GM19397 (cell line): ENCODE measurements around the gene CSTF3.
A peak's percentile ranks its signal among the peaks of the same experiment; 100 is the strongest.
"Not testable (repeated sequence)": the region's sequence is repeated elsewhere in the genome, so short reads cannot be mapped to it uniquely, and the experiment has no call there.

Experiments
- ATAC-seq: cut with Tn5 transposase; IDR thresholded peaks from one replicate; pipeline ENCODE4 v1.9.1; 2021; ENCODE audit warnings: mild to moderate bottlenecking, moderate library complexity; ENCODE audit not compliant: unreplicated experiment

CSTF3 gene

DNA sequence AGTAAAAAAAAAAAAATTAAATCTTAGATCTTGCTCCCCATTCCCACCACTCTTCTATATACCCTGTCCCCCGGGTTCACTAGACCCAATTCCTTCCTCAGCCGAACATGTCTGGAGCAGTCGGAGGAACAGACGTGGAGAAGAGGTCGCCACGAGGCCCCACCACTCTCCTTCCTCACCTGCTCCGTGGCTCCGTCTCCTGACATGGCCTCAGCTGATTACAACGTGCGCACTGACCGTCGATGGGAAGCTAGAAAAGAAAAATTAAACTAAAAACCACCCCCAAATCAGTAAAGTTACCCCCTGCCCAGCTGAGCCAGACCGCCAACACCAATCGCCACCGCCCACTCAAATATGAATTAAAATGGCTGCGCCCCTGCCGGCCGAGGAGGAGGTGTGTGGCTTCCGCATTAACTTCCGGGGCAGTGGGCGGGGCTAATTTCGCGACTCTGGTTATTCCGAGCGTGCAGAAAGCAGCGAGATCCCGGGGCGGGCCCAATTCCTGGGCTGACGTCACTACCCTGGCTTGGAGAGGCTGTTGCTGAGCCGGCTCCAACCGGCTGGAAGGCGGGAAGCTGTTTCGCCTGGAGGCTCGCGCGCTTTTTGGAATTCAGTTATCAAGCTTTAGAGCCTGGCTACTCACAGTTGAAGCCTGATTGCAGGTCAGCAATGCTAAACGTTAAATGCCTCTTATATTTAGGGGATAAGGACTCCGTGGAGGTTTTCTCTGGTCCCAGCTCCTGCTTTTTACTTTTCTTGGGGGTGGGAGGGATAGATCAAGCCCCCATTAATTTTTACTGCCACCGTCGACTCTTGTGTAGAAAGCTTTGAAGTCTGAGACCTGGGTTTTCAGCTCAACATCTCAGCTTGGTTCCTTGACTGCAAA, at the start of gene CSTF3:
Gene CSTF3 (minus strand): TSS at position 361 of the 886 bp plus-strand sequence. CDS start 155 bp downstream, at position 206.
- ATAC-seq = peak; percentile 92

DNA sequence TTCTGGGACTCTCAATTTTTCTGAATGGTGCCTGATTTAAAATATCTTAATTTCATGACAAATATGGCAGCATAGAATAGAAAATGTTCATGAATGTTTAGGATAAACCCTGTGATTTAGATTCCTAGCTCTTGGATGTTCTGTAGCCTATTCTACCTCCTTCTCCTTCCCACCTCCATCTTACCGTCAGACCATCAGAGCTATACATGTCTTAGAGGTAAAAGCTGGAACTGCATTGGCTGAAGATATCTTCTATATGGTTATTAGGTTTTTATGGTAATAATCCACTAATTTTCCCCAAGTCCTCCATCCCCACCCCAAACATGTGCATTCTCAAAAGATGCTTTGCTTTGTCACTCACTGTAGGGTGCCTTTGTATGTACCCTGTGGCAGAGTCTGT, 46.9 kb upstream of the CSTF3 start:
- no peak for ATAC-seq

DNA sequence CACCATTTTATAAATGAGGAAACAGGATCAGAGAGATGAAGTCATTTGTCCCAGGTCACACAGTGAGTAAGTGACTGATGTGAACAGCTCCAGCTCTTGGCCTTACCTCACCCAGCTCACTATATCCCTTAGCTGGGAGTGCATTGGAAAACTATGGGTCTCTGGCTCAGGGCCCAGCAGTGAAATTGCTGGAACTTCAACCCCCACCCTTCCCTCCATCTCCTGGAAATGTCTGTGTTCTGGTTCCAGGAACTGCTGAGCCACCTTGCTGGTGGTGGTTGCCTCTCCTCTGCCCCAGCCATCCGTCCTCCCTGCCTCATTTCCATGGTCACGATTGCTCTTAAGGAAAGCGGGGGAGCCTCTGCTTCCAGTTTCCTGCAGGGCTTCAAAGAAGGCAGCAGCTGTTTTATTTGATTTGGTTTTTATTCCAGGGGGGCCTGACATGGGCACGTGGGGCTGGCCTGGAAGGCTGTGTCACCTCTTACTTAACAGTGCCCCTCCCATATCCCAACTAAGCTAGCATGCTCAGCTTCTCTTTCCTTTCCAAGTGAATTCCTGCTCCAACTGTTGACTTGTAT, 46.2 kb upstream of the CSTF3 start:
- no peak for ATAC-seq

GRCh38 chr11:33197915-33198727, 36.8 kb upstream of the CSTF3 start:
- ATAC-seq = no peak

GRCh38 chr11:33195462-33196173, 34.3 kb upstream of the CSTF3 start:
- ATAC-seq = no peak

- ATAC-seq = no peak
Measured at GRCh38 chr11:33194455-33194854, 33.2 kb upstream of the CSTF3 start.

GRCh38 chr11:33191467-33191866, 30.2 kb upstream of the CSTF3 start:
- ATAC-seq = no peak

- ATAC-seq = no peak
Measured at GRCh38 chr11:33187998-33188722, 26.9 kb upstream of the CSTF3 start.

DNA sequence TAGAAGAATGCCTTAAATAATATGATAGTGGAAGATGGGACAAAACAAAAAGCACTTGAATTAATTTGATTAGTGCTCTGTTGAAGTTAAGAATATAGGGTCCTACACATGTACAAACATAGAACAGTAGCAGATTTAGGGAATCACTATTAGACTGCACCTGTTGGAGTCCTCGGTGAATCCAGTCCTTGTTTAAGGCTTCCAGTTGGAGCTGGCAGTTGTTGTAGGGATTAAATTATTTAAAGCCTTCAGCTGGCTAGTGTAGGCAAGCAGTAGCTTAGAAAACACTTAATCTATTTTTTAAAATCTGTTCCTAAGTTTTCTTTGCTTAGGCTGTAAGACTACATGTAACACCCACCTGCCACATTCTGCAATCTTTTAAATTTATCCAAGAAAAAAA, 24.5 kb upstream of the CSTF3 start:
- no peak for ATAC-seq

GRCh38 chr11:33182246-33182878, 21.1 kb upstream of the CSTF3 start:
- no peak for ATAC-seq

DNA sequence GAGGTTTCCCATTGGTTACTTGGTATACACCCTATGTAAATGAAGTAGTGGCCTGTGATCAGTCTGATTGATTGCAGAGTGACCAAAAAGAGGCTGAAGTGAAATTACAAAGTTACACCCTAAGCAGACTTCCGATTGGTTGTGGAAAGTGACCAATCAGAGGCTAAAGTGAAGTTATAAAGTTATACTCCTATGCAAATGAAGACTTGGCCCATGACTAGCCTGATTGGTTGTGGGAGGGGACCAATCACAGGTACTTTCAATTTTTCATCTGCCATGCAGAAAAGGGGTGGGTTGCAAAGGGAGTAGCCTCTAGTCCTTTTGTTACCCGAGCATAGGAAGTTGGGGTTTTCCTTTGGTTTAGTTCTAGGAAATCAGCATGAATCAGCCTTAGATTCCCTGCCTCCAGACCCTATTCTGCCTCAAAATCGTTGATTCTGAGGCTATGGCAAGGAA, 18.1 kb upstream of the CSTF3 start:
- ATAC-seq = no peak

DNA sequence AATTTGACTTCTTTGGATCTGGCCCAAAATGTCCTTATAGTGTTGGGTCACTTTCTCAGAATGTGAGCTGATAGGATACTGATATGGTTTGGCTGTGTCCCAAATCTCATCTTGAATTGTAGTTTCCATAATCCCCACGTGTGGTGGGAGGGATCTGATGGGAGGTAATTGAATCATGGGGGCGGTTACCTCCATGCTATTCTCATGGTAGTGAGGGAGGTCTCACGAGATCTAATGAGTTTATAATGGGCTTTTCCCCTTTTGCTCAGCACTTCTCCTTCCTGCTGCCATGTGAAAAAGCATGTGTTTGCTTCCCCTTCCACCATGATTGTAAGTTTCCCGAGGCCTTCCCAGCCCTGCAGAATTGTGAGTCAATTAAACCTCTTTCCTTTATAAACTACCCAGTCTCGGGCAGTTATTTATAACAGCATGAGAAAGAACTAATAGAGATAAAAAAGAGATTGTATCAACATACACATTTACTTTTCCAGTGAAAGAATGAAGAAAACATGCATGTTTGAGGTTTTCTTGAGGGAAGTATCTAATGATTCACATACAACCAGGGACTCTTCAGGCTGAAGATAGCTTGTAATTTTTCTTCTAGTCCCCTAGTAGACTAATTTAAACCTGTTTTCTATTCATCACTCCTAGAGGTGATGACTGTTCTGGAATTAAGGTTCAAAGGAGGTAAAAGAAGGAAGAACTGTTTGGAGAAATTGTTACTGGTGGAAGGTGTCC, 17.3 kb upstream of the CSTF3 start:
- ATAC-seq = no peak

DNA sequence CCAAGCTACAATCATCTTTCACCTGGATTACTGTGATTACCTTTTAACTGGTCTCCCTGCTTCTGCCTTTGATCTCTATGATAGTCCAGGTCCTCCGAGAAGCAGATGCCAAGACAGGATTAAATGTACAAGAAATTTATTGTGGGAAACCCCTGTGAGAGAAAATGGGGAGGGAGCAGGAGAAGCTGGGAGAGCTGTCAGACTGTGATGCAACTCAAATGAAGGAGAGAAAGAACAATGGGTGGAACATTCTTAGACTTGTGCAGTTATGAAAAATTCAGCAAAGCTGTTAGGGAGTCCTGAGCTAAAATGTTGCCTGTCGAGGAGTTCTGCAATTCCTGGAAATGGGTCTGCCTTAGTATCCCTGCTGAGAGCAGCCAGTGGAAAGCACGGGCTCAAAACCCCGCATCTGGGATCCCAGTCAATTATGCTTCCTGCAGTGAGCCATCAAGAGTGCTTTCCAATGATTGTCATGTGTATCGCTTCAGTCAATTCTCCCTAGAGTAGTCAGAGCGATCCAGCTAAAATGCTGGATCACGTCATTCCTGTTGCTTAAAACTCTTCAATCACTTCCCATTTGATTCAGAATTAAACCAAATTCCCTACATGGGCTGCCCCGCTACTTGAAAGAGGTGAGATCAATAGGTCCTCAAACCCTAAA, 16.5 kb upstream of the CSTF3 start:
- ATAC-seq = no peak

GRCh38 chr11:33176760-33177159, 15.5 kb upstream of the CSTF3 start:
- ATAC-seq = not testable (repeated sequence)

- no peak for ATAC-seq
Measured at GRCh38 chr11:33172996-33173395, 11.7 kb upstream of the CSTF3 start.

DNA sequence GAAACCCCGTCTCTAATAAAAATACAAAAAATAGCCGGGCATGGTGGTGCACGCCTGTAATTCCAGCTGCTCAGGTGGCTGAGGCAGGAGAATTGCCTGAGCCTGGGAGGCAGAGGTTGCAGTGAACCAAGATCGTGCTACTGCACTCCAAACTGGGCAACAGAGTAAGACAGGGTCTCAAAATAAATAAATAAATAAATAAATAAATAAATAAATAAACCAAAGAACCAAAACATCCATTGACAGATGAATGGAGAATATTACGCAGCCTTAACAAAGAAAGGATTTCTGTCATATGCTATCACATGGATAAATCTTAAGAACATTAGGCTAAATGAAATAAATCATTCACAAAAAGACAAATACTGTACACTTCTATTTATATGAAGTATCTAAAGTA, 11.1 kb upstream of the CSTF3 start:
- no peak for ATAC-seq

- no peak for ATAC-seq
Measured at GRCh38 chr11:33171251-33171650, 10.0 kb upstream of the CSTF3 start.

DNA sequence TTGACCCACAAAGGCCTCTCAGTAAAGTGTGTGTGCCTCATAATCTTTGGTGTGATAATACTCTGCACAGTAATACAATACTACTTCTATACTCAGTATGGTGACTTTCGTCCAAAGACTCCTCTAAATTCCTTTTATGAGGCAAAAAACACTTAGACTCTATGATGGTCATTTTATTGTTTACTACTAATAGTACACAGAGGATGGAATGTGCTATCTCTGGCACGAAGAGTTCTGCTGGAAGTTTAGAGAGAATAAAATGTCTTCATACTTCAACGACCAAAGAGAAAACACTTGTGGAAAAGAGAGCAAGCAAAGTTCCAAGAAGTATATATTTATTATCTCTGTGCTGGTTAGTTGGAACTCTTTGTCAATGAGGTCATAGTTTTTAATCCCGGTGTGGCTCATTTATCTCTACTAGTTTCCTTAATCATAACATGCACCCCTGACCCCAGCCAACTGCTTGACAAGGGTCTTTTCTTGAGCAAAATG, 7.5 kb upstream of the CSTF3 start:
- no peak for ATAC-seq
